Thyroid gland (tissue), 4 donors: ENCODE results near the gene ADCY5.

ENCODE experiments used
- POLR2A ChIP-seq, 2 donors: fragments of 450-650 bp; IDR thresholded peaks; one replicate each; pipeline ENCODE4 v1.6.1; 2017; ENCODE audit warnings: antibody characterized with exemption in 2 of 2, mild to moderate bottlenecking in 2 of 2, moderate library complexity in 1 of 2
- TF ChIP-seq, protein P1 (sequence below), 6 experiments: fragments of 200-600 bp in 3 of 6; fragments of 450-650 bp in 3 of 6; sonication (generic) in 3 of 6; IDR thresholded peaks; one replicate each; pipeline ENCODE4 v1.5.1; 2016 to 2019; ENCODE audit warnings: antibody characterized with exemption in 6 of 6, mild to moderate bottlenecking in 2 of 6, inconsistent platforms in 1 of 6, moderate library complexity in 1 of 6

DNA sequence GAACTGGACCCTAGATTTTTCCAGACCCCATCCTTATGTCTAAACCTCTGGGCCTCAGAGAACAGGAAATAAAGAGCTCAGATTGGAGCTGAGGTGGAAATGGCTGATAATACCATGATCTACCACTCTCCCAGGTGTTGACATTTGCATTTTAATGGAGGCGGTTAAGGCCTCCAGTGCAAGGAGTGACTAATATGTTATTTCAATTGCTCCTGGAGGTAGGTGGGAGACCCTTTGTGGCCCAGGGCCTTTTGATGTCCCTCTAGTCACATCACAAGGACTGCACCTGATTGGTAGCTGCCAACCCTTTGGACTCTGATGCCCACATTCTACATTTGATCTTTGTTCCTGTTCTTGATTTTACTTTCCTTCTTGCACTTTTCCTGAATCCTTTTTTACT lies 9.0 kb upstream of the ADCY5 start:
- TF ChIP-seq, protein P1, sequence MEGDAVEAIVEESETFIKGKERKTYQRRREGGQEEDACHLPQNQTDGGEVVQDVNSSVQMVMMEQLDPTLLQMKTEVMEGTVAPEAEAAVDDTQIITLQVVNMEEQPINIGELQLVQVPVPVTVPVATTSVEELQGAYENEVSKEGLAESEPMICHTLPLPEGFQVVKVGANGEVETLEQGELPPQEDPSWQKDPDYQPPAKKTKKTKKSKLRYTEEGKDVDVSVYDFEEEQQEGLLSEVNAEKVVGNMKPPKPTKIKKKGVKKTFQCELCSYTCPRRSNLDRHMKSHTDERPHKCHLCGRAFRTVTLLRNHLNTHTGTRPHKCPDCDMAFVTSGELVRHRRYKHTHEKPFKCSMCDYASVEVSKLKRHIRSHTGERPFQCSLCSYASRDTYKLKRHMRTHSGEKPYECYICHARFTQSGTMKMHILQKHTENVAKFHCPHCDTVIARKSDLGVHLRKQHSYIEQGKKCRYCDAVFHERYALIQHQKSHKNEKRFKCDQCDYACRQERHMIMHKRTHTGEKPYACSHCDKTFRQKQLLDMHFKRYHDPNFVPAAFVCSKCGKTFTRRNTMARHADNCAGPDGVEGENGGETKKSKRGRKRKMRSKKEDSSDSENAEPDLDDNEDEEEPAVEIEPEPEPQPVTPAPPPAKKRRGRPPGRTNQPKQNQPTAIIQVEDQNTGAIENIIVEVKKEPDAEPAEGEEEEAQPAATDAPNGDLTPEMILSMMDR (IDR thresholded peaks at IDR 0.05): no peak
- no peak for TF ChIP-seq POLR2A (IDR thresholded peaks at IDR 0.05)
